Heart right ventricle (tissue), 16 donors: Measurements from ENCODE around the gene SYNJ2. TPM values are rescaled to one million over a fixed set of nuclear protein-coding genes. Genes with fewer than 3 reads are reported as not detected.
A peak's percentile ranks its signal among the peaks of the same experiment; 100 is the strongest.

Source experiments
- ATAC-seq, 8 donors: fragments of 200-7000 bp; cut with Tn5 transposase; one replicate each; pipeline ENCODE4 v1.9.1; 2020; ENCODE audit warnings: mild to moderate bottlenecking in 8 of 8, moderate library complexity in 8 of 8, moderate number of reproducible peaks in 1 of 8
- DNase-seq, 2 donors: peaks; one replicate each; pipeline ENCODE4 v3.0.0-alpha.2; 2020
- H3K27ac ChIP-seq, 10 donors: fragments of 200-600 bp; sonication (generic) in 2 of 10; one replicate each; pipeline versions ENCODE4 v1.5.0 to v1.8.0; 2020 to 2022; ENCODE audit warnings: mild to moderate bottlenecking in 3 of 10
- H3K27me3 ChIP-seq, 7 donors: fragments of 200-600 bp; one replicate each; pipeline ENCODE4 v1.8.0; 2021 to 2022; ENCODE audit warnings: mild to moderate bottlenecking in 2 of 7
- H3K36me3 ChIP-seq, 9 donors: fragments of 200-600 bp; sonication (generic) in 1 of 9; one replicate each; pipeline versions ENCODE4 v1.5.0 to v1.8.0; 2020 to 2022; ENCODE audit warnings: mild to moderate bottlenecking in 2 of 9
- H3K4me1 ChIP-seq, 9 donors: fragments of 200-600 bp; sonication (generic) in 1 of 9; one replicate each; pipeline versions ENCODE4 v1.5.0 to v1.8.0; 2020 to 2022; ENCODE audit warnings: mild to moderate bottlenecking in 4 of 9
- H3K4me3 ChIP-seq, 10 donors: fragments of 200-600 bp; sonication (generic) in 2 of 10; one replicate each; pipeline versions ENCODE4 v1.5.0 to v1.8.0; 2020 to 2022; ENCODE audit warnings: mild to moderate bottlenecking in 7 of 10, moderate library complexity in 2 of 10
- H3K9me3 ChIP-seq, 11 donors: fragments of 200-600 bp in 10 of 11; sonication (generic) in 2 of 11; one replicate each; pipeline versions ENCODE4 v1.5.0 to v1.8.0; 2013 to 2022; ENCODE audit warnings: mild to moderate bottlenecking in 2 of 11, control low read depth in 1 of 11, moderate library complexity in 1 of 11
- CTCF ChIP-seq, 9 donors: fragments of 200-600 bp; sonication (generic) in 2 of 9; IDR thresholded peaks; one replicate each; pipeline versions ENCODE4 v1.5.0 to v1.8.0; 2021 to 2022; ENCODE audit warnings: antibody characterized with exemption in 9 of 9, mild to moderate bottlenecking in 5 of 9, moderate library complexity in 1 of 9
- WGBS, 2 donors: extraction: QIAGEN DNeasy Blood & Tissue Kit; methylation state at CpG; one replicate each; pipeline ENCODE4 v1.1.7; 2013; ENCODE audit warnings: inconsistent platforms in 1 of 2; 5-methylcytosine and 5-hydroxymethylcytosine counted together
- intact Hi-C, 10 donors: fragments of 100-400 bp; cut with DNase I; formaldehyde crosslinking; loops; one replicate each; pipeline versions ENCODE4 v1.11.1 to v1.14.2; 2022
- polyA plus RNA-seq, 2 donors: library from polyadenylated mRNA; stranded (reverse); fragments of 200-250 nt; gene quantifications; one replicate each; pipeline ENCODE4 v1.2.3, GENCODE V29; 2013
- total RNA-seq, 10 donors: library from RNA; stranded (reverse); fragmentation: NEBNext Ultra II Directional in 3 of 10; extraction: Animal tissue kit (Norgen Biotek cat#: 25700) in 3 of 10; gene quantifications; one replicate each; pipeline versions ENCODE4 v1.2.1 to v1.2.4, GENCODE V29; 2021 to 2023
- donor health status: Arrhythmogenic right ventricular cardiomyopathy.
- donor health status: ischemic (EF 13 %, LVEDD 7.1; RV severe dilation, severe dysfunction).
- donor health status: healthy with polysubstance abuse.
- donor health status: DM: no; HTN: yes; CAD: no.
- donor health status: DM: no; HTN: no; CAD: no.
- donor health status: ischemic (EF 25% LVEDD 6.9; RV normal size, moderate dysfunction).
- donor health status: ischemic (EF 25% LVEDD 5.7; RV mildly dilated, moderate dysfunction).
- donor health status: healthy.
- donor health status: DM: yes; HTN: yes; CAD: no.
- donor health status: Ischemic cardiomyopathy.
- donor health status: ischemic (EF 35%, LVEDD 5.7; RV mildly dilated, moderate dysfunction).
- donor health status: nonischemic (EF 11% LVEDD 7.7; RV severe dilation, severe dysfunction).
- donor health status: DM: yes; HTN: yes; CAD: no.
- donor health status: PGD.
- donor health status: ischemic (EF 29% LVEDD 5.4; RV normal size, mild dysfunction).
- donor health status: nonischemic (EF 23%, LVEDD 6.1; RV moderate dilation, normal function).

Gene SYNJ2
- total and polyA plus RNA-seq, 12 donors, result 14.0 to 27.8 (median 19.0) TPM

GRCh38 chr6:158057213-158057987, 75.7 kb downstream of the SYNJ2 start:
- TF ChIP-seq CTCF (IDR thresholded peaks at IDR 0.05), result no peak
- Histone ChIP-seq H3K9me3 (peaks cover 0 to under 1% (median 0%) of the 10 kb centered on the region in 11 donors), H3K4me3 (no peak overlapping the region), H3K36me3 (peaks cover 0 to 55% (median 7%) of the 10 kb centered on the region in 9 donors), H3K27ac (peak overlapping the region in 4 of 10 donors; percentile 5 to 61 (median 27)), H3K4me1 (peaks cover 14 to 52% (median 29%) of the 10 kb centered on the region in 9 donors), H3K27me3 (no peaks in the 10 kb centered on the region)
- intact Hi-C loops, result no loop called here
- DNase-seq (no peak), ATAC-seq (peak in 1 of 8 donors; percentile 27)
- 87 to 91% methylated on average over 21 of the region's 21 CpGs for WGBS, 2 donors

GRCh38 chr6:158058171-158058651, 76.5 kb downstream of the SYNJ2 start:
- peak overlapping the region in 1 of 10 donors; percentile 61 for H3K27ac ChIP-seq
- 0 to 32% methylated on average over 1 of the region's 1 CpG for WGBS, 2 donors
- no peak overlapping the region for H3K4me3 ChIP-seq

GRCh38 chr6:158059108-158059507, 77.4 kb downstream of the SYNJ2 start:
- Histone ChIP-seq H3K9me3 (peaks cover 0 to 8% (median 0%) of the 10 kb centered on the region in 11 donors), H3K27ac (peak overlapping the region in 6 of 10 donors; percentile 83 to 93 (median 86)), H3K36me3 (peaks cover 0 to 64% (median 22%) of the 10 kb centered on the region in 9 donors), H3K4me3 (no peak overlapping the region), H3K4me1 (peaks cover 14 to 52% (median 29%) of the 10 kb centered on the region in 9 donors), H3K27me3 (no peaks in the 10 kb centered on the region)
- ATAC-seq (no peak), DNase-seq (no peak)
- intact Hi-C loops, result no loop called here
- TF ChIP-seq CTCF (IDR thresholded peaks at IDR 0.05), result no peak
- WGBS, 2 donors, result 95 to 97% methylated on average over 13 of the region's 13 CpGs

More at GRCh38 chr6:158058171-158058651, 76.5 kb downstream of the SYNJ2 start:
- peaks cover 14 to 52% (median 29%) of the 10 kb centered on the region in 9 donors for H3K4me1 ChIP-seq
- no peak for TF ChIP-seq CTCF (IDR thresholded peaks at IDR 0.05)
- H3K9me3 ChIP-seq, result peaks cover 0 to 8% (median 0%) of the 10 kb centered on the region in 11 donors
- H3K36me3 ChIP-seq, result peaks cover 0 to 58% (median 15%) of the 10 kb centered on the region in 9 donors
- H3K27me3 ChIP-seq, result no peaks in the 10 kb centered on the region
- no peak for ATAC-seq
- intact Hi-C loops, result no loop called here
- no peak for DNase-seq

GRCh38 chr6:158060455-158061360, 79.0 kb downstream of the SYNJ2 start:
- peak overlapping the region in 2 of 10 donors; percentile 13 to 23 for H3K4me3 ChIP-seq

More at GRCh38 chr6:158060455-158061360, 79.0 kb downstream of the SYNJ2 start:
- DNase-seq, result peak; percentile 82
- Histone ChIP-seq H3K27me3 (no peaks in the 10 kb centered on the region), H3K4me1 (peaks cover 14 to 52% (median 29%) of the 10 kb centered on the region in 9 donors), H3K9me3 (peaks cover 0 to 8% (median 0%) of the 10 kb centered on the region in 11 donors), H3K27ac (peak overlapping the region; percentile 38 to 93 (median 85)), H3K36me3 (peaks cover 0 to 70% (median 26%) of the 10 kb centered on the region in 9 donors)
- TF ChIP-seq CTCF (IDR thresholded peaks at IDR 0.05), result no peak
- 35 to 37% methylated on average over 11 of the region's 11 CpGs for WGBS, 2 donors
- peak; percentile 76 to 91 (median 86) for ATAC-seq
- intact Hi-C loops, result loop anchor here in 1 of 10 donors (10.0 kb wide), 1 partner anchor 746 kb away; no protein-coding TSS in a partner anchor
